Fibroblast of gingiva (primary cell): ENCODE data around the gene ZNF277.
A peak's percentile ranks its signal among the peaks of the same experiment; 100 is the strongest.

Source experiments
- DNase-seq: peaks from one replicate; pipeline ENCODE4 v3.0.0-alpha.2; 2011; ENCODE audit warnings: low read depth

Gene ZNF277

DNA sequence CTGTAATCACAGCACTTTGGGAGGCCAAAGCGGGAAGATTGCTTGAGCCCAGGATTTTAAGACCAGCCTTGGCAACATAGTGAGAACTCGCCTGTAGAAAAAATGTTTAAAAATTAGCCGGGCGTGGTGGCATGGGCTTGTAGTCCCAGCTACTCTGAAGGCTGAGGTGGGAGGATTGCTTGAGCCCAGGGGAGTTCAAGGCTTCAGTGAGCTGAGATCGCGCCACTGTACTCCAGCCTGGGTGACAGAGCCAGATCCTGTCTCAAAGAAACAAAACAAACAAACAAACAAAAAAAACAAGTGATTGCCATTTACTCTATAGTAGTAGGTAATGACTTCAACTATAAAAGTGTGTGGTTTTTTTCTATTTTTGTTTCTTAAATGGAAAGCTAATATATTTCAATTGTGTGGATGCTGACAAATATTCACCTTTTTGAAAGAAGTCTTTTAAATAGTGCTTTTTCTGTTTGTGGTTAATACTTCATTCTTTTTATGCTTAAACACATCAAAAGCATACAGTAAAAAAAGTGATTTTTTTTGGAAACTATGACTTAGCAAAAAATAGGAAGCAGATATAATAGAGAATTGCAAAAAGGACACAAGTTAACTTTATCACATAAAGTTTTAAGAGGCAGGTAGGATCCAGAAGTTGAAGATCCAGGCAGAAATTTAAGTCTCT lies 48.4 kb downstream of the ZNF277 start:
- no peak for DNase-seq

DNA sequence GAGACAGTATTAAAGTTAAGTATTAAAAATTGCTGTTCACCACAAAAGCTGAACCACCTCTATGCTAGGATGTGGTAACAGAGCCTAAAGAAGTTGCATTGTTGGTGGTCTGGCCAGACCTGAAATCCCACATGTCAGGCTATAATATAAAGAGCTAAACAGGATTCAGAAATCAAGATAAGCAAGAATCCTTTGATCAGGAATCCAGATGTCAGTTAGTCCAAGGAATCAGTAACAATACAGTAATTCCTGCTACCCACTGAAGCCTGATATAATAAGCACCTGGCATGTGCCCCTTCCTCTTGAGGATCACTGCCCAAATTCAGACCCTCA lies 48.9 kb downstream of the ZNF277 start:
- no peak for DNase-seq

DNA sequence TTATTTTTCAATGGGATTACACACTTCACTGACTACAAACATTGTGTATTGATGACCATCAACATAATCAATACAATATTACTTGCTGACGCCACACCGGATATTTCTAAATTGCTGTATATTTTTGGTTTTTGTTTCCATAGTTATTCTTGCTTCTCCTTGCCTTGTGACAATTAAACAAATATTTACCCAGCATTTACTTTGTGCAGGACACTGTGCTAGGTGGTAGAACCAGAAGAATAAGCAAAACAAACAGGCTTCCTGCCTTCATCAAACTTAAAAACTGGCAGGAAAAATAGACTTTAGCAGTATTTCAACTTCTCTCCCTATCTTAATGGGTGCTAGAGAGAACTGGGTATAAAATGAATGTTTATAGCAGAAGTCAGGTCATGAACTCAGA lies 50.6 kb downstream of the ZNF277 start:
- DNase-seq: no peak

DNA sequence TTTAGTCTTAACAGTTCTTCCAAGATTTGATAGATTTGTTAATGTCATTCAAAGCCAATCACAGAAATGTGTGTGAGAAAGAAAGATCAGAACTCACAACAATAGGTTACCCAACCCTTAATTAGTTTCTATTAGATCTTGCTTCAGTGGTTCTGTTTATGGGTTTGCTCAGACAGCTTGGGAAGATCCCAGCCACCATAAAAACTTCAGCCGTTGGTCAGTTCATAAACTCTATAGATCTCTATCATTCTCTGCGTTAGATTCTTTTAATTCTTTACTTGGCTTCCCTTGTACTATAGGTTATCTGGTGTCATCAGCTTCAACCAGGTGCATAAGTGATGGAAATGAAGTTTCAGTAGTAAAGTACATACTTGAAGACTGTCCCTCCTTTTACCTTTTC lies 54.4 kb downstream of the ZNF277 start:
- DNase-seq: no peak

DNA sequence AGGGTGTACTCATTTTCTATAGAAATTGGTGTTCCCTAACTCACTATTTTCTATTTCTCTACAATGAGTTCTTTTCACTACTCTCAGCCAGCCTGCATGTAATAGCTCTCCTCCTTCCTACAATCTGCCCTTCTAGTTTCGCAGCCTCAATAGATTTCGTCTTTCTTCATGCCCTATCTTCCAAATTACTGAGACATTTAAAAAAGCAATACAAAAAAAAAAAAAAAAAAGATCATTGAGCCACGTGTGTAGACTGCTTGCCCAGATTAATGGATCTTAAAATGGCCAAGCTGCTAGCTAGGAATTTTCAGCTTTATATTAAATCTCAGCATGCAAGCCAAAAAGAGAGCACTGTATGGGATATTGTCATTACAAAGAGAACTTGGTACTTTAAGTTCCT lies 55.5 kb downstream of the ZNF277 start:
- DNase-seq: no peak

DNA sequence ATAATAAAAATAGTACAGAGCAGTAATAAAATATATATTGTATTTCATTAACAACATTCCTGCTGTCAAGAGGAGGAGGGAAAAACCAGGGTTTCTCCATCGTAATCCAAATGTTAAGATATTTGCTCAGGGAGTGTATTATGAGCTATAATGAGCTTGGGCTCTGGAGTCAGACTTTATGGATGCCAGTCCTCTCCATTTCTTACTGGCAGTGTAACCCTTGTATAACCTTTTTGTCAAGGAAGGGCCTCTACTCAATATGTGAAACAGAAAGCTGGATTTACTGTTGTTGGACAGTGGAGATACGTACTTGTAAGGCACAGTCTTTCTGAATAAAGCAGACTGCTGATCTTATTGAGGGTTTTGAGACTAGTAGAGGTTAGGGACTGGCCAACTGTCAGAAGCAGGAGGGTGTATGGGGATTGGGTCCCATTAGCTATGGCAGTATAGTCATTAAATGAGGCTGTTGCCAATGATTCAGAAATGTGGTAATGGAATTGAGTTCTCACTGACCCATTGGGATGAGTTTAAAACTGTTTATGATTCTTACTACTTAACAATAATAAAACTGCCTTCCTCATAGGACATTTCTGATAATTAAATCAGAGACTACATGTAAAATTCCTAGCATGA lies 56.5 kb downstream of the ZNF277 start:
- DNase-seq: no peak

DNA sequence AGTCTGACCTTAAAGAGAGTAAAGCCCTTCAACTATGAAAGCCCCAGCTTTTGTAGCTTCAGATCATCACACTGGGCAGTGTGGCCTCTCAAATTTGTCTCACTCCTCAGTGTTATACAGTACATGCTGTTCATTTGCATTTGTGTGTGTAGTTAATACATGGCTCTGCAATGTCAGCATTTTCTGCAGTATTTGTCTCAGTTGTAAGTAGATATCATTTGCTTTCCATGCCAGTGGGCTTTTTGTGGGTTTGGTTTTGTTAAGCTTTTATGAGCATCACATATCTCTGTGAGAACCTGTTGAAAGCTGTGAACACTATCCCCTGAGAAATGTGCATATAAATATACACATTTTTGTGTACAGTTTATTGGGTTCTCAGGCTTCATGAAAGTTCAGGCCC lies 57.0 kb downstream of the ZNF277 start:
- DNase-seq: no peak

DNA sequence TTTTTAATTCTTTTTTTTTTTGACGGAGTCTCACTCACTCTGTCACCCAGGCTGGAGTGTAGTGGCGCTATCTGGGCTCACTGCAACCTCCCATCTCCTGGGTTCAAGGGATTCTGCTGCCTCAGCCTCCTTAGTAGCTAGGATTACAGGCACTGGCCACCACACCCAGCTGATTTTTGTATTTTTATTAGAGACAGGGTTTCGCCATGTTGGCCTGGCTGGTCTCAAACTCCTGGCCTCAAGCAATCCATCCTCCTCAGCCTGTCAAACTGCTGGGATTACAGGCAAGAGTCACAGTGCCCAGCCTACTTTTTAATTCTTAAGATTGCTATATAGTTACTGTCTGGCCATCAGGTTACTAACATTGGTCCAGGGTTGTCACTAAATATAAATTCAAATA lies 59.6 kb downstream of the ZNF277 start:
- no peak for DNase-seq

DNA sequence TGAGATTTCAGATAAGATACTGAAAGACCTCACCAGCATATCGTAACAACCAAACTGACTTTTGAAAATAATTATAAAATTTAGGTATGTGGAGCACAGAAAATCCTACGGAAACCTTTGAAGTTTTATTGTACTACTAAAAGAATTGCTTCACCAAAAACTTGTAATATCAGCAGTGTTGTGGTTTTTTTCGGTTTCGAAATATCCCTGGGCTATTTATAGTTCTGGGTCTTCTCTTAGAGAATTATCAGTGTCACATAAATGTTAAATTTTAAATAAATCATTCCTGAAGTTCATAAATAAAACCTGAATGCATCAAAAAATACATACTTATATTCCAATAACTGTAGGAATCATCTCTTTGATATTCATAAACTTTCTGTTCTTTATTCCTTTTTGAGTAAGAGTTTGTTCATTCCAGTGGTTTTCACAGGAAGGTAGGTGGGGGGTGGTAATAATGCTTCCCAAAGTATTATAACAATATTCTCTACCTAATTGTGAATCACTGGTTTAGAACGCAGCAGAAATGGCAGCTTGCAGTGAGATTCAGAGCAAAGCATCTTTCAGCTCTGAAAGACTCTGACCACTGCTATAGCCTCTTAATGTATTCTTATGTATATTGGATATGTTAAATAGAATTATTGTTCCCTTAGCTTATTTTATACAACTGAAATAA lies 60.2 kb downstream of the ZNF277 start:
- DNase-seq: peak; percentile 26

DNA sequence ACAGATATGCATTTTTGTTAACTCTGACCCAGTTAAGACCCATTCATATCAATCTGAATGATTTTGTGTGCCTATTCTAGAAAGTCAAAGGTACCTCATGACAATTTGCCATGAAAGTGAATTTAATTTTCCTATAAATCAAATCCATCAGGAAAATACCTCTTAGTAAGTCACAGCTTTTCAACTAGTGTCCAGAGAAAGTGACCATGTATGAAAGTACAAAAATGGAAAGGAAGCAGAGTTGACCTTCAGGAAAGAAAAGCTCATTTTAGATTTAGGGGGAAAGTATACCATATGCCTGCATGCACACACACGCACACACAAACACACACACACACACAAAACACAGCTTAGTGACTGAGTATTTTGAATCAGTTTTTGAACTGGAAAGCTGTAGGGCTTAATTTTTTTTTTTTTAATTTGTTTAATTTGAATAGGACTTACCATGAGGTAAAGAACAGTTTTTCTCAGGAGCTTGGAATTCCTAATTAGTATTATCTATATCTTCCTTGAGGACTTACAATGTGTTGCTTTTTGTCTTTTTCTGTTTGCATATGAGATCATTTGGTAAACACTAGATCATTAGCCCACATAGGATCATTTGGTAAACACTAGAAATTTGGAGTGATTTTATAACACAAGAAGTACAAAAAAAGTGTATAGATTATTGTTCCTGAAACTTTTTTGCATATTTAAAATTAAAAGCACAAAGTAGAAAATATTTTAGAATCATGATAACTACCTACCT lies 61.6 kb downstream of the ZNF277 start:
- no peak for DNase-seq

DNA sequence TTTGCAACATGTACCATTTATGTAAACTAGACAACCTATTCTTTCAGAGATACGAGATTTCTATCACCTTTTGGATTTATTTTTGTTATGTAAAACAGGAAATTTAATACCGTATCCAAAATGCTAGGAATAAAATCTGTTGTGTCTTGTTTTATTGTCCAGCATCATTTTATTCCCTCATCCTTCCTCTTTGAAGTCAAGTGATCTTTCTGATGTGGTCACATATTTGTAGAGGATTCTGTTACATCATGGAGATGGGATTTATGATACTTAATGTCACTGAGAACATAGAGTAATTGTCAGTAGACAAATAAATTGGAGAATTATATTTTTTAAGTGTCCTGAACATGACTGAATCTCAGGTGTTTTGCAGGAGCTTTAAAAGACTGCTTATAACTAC lies 64.7 kb downstream of the ZNF277 start:
- no peak for DNase-seq

DNA sequence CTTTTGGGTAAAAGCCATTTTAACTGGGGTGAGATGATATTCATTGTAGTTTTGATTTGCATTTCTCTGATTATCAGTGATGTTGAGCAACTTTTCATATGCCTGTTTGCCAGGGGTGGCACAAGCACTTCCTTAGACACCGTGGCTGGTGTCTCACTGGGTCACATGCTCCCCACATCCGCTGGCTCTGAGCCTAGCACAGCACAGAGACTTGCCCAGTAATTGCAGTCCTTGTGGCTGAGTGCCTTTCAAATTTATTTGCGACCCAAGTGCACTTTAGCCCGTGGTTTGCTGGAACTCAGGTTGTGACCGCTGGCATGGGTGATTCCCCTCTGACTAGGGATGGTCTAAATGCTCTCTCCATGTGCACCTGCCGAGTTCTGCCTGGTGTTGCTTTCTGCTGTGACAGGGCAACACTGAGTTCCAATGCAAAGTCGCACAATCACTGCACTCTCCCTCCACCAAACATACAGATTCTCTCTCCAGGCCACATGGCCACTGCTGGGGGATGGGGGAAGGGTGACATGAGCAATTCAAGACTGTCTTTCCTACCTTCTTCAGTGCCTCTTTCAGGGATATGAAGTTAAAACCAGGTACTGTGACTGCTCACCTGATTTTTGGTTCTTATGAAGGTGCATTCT lies 66.5 kb downstream of the ZNF277 start:
- peak; percentile 2 for DNase-seq

DNA sequence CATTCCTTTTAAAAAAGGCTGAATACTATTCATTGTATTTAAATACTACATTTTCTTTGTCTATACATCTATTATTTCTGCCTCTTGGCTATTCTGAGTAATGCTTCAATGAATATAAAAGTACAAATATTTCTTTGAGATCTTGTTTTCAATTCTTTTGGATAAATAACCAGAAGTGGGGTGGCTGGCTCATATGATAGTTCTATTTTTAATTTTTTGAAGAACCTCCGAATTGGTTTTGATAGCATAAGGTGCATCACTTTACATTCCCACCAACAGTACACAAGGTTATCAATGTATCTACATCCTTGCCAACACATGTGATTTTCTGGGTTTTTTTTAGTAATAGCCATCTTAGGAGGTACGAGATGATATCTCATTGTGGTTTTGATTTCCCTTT lies 72.5 kb downstream of the ZNF277 start:
- no peak for DNase-seq

DNA sequence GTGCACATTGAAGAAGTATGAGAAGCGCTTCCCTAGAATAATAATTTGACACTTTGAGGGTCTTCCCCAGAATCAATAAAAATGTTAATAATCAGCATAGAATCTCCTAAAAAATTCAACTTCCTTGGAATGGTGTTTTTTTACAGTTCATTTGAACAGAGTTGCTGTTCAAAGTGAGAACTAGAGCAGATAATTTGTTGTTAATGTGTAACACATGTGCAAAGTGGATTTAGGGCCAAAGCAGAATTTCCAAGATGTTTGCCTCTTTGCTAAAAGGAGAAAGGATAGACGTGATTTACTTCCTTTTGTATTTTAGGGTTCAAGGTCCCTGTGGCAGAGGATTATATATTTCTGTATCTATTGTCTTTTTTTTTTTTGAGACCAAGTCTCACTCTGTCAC lies 73.8 kb downstream of the ZNF277 start:
- no peak for DNase-seq

DNA sequence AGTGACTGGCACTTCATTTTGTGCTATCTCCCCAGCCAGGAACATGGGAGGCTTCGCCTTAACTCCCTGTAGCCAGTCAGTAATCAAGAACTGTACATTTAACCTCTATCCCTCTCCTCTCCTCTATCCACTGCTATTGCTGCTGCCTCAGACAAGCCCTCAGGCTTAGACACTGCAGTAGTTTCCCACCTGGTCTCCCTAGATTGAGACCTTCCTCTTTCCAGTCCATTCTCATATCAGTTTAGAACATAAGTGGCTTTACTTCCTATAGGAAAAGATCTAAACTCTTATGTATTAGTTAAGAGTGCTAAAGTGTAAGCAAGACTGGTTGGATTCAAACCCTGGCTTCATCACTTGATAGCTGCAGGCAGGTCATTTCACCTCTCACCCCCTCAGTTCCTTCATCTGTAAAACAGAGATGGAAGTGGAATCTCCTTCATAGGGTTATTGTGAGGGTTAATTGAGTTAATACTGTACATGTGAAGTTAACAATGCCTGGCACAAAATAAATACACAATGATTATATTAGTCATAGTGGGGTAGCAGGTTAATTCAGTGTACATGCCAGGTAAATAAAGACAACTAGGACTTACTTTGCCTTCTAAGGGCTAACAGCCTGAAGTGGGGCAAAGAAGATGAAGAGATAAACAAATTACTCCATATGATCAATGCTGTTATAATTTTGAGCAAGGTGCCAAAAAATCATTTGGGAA lies 76.1 kb downstream of the ZNF277 start:
- DNase-seq: no peak

DNA sequence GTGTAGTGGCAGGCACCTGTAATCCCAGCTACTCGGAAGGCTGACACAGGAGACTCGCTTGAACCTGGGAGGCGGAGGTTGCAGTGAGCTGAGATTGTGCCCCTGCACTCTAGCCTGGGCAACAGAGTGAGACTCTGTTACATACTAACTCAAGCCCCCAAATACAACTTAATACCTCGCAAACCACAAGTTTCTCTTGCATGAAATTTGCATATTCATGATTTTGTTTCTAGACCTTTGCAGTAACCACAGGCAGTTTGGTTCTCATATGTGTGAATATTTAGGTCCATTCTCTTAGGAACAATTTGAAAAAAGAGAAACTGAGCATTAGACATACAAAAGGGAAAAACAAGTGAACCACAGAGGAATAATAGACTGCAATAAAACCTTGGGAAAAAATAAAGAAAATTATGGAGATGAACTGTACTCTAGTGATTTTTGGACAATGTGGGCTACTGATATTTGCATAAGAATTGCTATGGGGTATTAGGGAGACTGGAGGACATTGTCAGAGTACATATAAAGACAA lies 77.0 kb downstream of the ZNF277 start:
- DNase-seq: no peak

DNA sequence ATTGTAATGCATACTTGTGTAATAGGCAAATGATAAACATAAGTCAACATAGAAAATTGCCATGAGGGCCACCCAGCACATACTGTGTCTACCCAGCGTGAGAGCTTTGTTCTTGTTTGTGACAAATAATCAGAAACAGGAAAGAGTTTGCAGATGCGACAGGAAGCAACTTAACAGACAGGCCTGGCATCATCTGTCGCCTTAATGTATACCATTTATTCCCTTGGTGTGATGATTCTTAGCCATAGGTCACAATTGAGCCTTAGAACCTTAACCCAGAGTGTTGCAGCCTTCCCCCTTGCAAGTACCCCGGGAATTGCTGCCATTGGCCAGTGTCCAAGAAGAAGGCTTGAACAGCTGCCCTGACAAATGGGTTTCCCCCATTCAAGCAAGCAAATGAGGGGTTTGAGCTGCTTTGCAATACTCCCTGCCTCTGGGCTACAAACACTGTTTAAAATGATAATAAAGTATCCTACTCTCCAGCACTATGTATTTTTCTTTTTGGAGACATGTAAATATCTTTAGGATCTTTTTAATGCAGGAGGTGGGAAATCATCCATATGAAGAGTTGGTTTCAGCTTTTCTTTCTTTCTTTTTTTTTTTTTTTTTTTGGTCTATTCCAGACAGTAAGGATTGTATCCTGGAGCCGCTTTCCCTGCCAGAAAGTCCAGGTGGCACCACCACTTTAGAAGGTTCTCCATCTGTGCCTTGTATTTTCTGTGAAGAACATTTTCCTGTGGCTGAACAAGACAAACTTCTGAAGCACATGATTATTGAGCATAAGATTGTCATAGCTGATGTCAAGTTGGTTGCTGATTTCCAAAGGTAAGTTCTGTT lies 80.0 kb downstream of the ZNF277 start:
- no peak for DNase-seq

DNA sequence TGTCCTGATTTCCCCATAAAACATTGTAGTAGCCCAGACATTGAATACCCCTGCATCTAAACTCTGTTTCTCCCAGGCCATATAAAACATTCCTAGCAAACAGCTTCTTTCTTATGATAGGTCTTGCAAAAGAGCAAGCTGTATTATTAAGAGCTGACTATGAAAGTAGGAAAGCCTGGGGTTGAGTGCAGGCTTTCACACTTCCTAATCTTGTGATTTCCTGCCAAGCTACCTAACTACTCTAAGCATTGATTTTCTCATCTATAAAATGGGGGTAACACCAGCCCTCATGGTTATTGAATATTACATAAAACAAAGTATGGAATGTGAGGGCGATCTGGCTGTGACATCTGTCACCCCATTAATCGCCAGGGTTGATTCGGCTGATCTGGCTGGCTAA lies 81.8 kb downstream of the ZNF277 start:
- no peak for DNase-seq

DNA sequence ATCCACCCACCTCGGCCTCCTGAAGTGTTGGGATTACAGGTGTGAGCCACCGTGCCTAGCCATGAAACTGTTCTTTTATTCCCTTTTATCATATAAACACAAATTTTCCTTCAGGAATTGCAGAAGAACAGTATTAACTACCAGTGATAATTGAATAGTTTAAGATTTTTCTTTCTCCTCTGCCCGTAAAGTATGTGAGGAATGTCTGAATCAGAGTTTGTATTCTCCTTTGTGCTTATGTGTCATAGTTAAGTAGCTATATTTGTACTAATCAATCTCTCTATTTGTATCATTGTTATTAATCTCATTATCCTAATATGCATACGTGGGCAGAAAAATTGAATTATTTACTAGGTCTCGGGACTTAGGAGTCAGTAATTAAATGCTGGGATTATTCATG lies 83.6 kb downstream of the ZNF277 start:
- DNase-seq: peak; percentile 3

DNA sequence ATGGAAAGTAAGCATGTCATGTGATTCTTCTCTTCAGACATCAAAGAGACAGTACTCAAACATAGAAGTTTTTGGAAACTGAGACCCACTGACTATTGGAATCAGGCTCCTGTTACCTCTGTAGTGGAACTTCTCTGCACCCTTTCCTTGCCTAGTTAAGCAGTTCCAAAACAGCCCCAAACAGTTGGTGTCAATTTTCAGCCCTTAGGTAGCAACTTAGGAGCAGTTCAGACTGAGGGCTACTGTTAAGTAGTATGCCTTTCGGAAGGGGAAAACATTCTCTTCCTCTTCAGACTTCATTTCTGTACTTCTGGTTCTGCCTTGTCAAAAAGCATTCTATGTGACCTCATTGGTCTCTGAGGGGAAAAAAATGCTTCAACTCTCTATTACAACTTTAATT lies 85.7 kb downstream of the ZNF277 start:
- no peak for DNase-seq

DNA sequence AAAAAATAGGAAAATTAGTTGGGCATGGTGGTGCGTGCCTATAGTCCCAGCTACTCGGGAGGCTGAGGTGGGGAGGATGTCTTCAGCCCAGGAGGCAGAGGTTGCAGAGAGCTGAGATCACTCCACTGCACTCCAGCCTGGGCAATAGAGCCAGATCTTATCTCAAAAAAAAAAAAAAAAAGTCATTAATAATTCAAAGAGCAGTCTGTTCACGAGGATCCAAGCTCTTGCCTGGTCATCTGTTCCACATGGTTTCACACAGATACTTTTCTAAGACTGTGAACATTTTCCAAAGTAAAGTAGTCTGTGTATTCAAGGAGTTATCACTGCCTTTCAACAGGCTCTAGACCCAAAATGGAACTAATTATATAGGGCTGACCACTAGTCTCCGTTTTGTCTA lies 86.9 kb downstream of the ZNF277 start:
- no peak for DNase-seq
